NCI-H146 (cell line): ENCODE data around the gene GABPB1.

Source experiments
- DNase-seq: peaks from one replicate; lab custom pipeline; 2025; lab: John Stamatoyannopoulos, UW

The GABPB1 gene

DNA sequence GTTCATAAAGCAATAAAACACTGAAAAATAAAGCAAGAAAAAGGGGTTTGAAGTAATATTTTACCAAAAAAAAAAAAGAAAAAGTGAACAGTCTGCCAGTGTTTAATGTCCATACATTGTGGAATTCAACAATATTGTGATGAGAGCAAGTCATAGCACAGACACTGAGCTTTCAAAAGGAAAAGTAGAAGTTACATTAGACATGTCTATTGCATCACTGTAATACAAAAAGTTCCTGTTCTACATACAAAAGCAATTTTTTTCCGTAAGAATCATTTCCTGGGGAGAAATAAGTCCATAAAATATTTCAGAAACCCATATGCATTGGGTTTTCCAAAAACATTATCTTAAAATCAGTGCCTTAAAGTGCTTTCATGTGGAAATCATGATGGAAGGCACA lies 77.6 kb downstream of the GABPB1 start:
- DNase-seq, result no peak

DNA sequence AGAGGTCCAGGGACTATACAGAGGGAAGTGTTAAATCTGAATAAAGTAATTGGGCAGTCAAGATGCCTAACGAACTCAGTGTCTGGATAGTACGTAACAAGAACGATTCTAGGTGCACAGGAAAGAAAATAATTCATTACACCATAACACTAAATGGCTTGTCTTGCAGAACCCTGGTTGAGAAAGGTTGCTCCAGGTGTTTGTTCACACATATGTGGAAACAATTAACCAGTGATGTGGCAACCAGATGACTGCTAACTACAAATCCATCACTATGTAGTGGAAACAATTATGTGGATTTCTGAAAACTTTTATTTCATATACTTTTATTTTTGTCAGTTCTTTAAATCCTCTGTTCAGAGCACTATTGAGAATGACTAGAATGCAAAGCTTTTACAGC lies 79.1 kb downstream of the GABPB1 start:
- DNase-seq, result no peak

GRCh38 chr15:50275091-50275490 lies 79.9 kb downstream of the GABPB1 start:
- DNase-seq, result no peak

- no peak for DNase-seq
Measured at GRCh38 chr15:50267577-50267976, 87.4 kb downstream of the GABPB1 start.

DNA sequence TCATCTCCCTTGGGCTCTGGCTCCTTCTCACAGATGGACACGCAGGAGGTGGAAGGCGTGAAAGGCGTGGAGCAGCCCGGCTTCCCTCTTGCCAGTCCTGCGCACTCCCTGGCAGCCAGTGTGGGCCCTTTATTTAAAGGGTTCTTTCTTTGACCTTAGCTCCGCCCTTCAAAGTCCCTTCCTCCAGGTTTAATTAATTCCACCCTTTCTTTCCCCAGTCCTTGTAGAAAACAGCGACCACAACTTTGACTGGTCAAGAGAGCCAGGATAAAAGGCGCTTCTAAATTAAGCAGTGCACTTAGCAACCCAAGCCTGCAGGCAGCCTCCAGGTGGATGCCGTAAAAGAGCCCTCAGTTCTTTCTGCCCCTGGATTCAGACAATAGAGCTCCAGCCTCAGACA lies 89.4 kb downstream of the GABPB1 start, which contains the start of gene HDC:
Gene HDC, minus strand, starts transcription at position 107 of the 400 bp plus-strand sequence. Its CDS starts 103 bp downstream, at position 4.
- no peak for DNase-seq

DNA sequence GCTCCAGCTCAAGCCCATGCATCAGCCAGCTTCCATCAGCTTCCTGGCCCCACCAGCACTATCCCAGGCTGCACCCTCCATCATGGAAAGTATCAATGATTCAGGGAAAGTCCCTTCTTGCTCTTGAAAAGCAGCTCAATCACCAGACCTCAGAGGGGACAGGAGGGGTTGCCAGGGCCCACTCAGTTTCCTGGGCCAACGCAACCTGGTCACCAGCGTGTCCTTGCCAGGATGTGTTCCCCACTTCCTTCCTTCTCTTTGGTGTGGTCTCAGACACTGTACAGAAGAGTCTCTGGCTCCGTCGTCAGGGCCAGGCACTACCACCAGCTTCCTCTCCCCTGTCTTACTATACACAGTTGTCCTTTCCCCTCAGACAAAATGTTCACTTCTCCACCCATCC lies 92.5 kb downstream of the GABPB1 start:
- no peak for DNase-seq

DNA sequence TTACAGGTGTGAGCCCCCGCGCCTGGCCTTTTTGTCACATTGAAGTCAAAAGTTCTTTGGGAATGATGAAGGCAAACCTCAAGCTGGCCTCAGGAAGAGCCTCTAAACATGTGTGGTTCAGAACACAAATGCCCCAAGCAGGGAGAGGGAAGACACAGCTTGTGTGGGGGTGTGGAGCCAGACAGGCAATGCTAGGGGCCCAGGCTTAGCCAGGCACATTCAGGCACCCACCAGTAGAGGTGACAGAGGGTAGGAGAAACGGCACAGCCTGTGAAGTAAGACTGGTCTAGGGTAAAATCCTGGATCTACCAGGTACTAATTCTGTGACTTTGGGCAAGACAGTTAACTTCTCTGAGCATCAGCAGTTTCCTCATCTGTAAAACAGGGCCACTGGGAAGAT lies 93.0 kb downstream of the GABPB1 start:
- DNase-seq, result no peak

DNA sequence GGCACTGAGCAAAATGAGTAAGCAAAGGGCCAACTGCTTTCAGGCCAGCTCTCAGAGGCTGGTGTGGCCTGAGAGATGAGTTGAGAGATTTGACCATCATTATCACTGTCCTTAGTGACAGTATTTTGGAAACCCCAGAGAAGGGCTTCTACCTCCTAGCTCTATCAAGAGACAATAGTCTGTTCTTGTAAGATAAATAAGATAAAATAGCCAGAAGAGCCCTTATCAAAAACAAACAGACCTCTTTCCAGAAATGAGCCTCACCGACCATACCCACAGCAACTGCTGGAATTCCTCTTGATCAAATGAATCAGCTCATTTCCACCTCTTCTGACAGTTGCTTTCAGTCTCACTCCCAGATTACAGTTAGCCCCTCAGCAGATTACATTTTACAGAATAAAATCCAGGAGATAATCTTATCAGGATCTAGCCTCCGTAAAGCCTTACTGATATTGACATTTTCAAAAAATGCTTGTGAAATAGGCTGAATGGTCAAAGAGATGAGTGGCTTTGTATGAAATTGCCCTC lies 94.0 kb downstream of the GABPB1 start:
- no peak for DNase-seq

DNA sequence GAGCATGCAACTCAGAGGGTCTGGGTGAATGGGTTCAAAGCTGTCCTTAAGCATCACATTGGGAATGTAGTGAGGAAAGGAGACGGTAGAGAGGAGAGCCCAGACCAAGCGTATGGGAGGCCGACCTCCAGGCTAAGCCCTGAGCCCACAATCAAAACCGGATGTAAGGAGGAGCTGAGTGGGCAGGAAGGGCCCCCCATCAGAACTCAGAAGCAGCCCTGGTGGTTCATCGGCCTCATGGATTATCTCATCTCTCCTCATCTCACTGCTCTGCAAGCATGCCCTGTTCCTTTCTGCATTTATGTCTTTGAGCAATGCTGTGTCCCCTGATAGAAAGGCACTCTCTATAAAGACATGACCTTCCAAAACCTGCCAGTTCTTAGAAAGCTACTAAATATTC lies 95.7 kb downstream of the GABPB1 start:
- no peak for DNase-seq

DNA sequence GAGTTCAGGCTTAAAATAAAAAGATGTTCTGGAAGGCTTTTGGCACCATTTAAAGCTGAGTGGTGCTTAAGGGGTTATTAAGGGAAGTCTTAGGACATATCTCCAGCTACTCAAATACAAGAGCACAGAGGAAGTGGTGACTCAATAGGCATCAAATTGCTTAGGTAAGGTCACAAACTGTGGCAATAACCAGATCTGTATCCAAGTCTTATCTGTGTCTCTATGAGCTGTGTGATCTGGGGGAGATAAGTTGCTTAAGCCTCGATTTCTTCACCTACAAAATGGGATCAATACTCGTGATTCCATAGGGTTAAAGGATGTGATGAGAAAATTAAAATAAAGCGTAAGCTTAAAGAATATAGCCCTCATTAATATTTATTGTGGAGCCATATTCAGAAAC lies 97.1 kb downstream of the GABPB1 start:
- DNase-seq, result no peak

DNA sequence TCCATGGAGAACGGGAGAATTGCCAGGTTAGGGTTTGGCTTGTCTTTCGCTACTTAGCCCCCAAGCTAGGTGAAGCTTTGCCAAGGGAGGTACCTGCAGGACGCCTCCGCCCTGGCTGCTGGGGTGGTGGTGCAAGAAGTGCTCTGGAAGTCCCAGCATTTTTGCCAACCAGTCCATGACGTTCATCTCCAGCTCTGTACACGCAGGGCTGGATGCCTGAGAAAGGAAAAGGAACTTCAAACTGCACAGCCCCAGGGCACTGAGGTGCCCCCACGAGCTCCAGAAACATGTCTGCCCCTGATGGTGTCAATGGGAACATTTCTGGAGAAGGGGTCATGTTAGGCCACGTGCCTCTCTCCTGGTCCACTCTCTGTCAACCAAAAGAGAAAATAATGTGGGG lies 97.7 kb downstream of the GABPB1 start:
- no peak for DNase-seq

- no peak for DNase-seq
Measured at GRCh38 chr15:50256188-50257041, 98.6 kb downstream of the GABPB1 start.

DNA sequence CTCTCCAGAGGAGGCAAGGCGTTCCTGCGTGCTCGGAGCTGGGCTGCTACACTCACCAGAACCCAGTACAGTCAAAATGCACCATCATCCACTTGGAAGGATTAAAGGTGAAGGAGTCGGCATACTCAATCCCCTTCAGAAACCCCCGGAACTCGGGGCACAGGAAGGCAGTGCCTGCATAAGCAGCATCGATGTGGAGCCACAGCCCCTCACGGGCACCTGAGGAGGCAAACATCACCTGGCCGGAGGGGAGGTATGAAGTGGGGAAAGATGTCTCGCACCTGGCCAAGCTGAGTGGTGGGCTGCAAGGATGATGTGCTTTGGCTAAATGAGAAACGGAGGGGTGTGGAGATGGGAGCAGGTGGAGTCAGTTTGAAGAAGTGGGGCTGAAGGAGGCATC lies 102.4 kb downstream of the GABPB1 start:
- no peak for DNase-seq

DNA sequence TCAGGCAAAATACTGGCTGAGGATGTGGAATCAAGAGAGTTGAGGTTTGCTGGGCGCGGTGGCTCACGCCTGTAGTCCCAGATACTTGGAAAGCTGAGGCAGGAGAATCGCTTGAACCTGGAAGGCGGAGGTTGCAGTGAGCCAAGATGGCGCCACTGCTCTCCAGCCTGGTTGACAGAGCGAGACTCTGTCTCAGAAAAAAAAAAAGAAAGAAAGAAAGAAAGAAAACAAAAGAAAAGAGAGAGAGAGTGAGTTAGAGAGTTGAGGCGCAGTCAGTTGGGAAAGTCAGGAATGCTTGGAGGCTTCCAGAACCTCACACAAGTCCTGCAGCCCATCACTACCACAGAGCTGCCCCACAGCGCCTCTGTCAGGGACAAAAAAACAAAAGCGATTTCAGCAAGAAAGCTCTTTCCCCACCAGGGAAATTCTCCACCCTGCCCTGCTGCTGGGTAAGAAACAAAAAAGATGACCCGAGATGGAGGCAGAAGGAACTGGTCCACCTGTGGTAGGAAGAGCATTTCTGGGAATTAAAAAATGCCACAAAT lies 103.3 kb downstream of the GABPB1 start:
- peak; percentile 28 for DNase-seq

GRCh38 chr15:50250760-50251394 lies 104.1 kb downstream of the GABPB1 start:
- no peak for DNase-seq

- DNase-seq, result no peak
Measured at GRCh38 chr15:50249704-50250103, 105.3 kb downstream of the GABPB1 start.

DNA sequence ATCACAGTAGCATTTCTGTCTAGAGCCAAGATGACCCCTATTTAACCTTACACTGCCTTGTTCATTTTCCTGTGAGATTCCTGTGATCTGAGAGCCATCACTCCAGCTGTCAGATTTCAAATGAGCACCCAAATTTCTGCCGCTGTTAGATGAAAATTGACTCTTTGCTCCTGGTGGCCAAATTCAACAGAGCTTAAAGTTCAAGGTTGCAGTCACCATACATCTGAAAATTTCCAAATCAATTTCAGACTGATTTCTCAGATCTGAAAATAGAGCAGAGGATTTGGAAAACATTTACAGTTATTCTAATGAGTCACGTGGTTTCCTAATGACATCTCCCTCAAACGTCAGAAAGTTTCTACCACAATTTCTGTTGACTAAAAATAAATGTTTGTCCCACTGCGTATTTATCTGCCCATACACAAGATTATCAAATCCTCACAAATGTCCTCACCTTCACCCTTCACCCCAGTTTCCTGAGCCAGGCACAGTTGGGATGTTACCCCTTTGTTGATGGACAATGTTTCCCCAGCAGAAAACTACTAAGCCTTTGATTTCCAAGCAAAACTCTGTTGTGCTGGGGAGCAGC lies 105.9 kb downstream of the GABPB1 start:
- no peak for DNase-seq

DNA sequence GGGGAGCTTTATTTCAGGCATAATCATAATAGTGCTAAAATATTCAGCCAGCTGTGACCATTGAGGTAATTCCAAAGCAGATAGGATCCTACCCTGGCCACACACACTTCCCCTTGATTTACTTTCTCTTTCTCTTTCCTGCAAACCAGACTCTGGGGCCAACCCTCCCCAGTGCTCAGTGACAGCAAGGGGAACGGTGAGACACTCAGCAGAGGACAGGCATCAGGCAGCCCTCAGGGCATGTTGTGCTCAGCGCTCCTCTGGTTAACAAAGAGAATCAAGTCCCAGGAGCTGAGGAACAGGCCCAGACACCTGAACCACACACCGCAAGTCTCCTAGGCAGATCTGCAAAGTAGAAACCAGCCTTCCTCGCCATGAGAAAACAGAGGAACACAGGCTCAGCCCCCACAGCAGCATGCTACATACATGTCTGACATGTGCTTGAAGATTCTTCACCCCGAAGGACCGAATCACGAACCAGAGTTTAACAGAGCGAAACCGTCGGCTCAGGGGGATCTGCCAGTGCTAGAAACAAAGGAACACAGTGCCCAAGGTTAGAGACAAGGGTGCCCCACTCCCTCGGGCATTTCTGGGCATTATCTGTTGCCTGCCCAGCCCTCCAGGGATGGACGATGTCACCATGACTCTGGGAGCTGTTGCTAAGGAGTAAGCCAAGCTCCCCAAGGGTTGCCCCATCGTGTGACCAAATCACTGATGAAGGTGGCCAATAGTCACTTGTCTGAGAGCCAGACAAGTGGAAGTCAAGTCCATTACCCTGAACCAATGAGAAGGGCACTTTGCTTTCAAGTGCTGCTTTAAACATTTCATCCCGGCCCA lies 107.0 kb downstream of the GABPB1 start:
- no peak for DNase-seq

GRCh38 chr15:50246631-50247030 lies 108.4 kb downstream of the GABPB1 start:
- DNase-seq, result no peak

GRCh38 chr15:50244959-50245624 lies 109.9 kb downstream of the GABPB1 start:
- DNase-seq, result no peak

DNA sequence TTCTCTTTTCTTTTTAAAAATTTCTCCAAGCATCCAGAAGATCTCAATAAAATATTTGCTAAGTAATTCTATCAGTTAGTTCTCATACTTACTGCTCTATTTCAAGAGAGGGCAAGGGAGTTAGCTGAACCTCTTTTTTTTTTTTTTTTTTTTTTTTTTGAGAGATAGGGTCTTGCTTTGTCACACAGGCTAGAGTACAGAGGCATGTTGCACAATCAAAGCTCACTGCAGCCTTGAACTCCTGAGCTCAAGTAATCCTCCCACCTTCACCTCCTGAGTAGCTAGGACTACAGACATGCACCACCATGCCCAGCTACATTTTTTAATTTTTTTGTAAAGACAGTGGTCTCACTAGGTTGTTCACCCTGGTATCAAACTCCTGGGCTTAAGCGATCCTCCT lies 110.8 kb downstream of the GABPB1 start:
- DNase-seq, result no peak
